GM12878 (cell line): Measurements from ENCODE around the gene DLGAP3.

Source experiments
- CTCF ChIP-seq, 3 experiments: IDR thresholded peaks in 2 of 3; conservative IDR thresholded peaks in 1 of 3; 2 replicates each; pipeline ENCODE4 v1.5.1; 2011; ENCODE audit warnings: low read depth in 3 of 3, low read length in 3 of 3, mild to moderate bottlenecking in 3 of 3, control low read depth in 2 of 3, moderate library complexity in 2 of 3, inconsistent platforms in 1 of 3, mixed read lengths in 1 of 3; ENCODE audit not compliant: control insufficient read depth in 2 of 3, insufficient read depth in 1 of 3; ENCODE audit errors: extremely low read depth in 1 of 3
- EP300 ChIP-seq, 2 experiments: fragments of 150-350 bp in 1 of 2; IDR thresholded peaks; 2 replicates each; pipeline ENCODE4 v1.6.1; 2011 to 2012; ENCODE audit warnings: low read depth in 2 of 2, low read length in 2 of 2, borderline replicate concordance in 1 of 2, improper control_type of control experiment in 1 of 2, inconsistent platforms in 1 of 2; ENCODE audit not compliant: control insufficient read depth in 1 of 2
- HDGF ChIP-seq: fragments of 450-650 bp; IDR thresholded peaks from 2 replicates; pipeline ENCODE4 v1.6.1; 2016; ENCODE audit warnings: antibody characterized with exemption
- POLR2A ChIP-seq: IDR thresholded peaks from 2 replicates; pipeline ENCODE4 v1.6.1; 2011; ENCODE audit warnings: low read depth, mild to moderate bottlenecking, low read length
- USF2 ChIP-seq: IDR thresholded peaks from 2 replicates; pipeline ENCODE4 v1.6.1; 2011; ENCODE audit warnings: low read depth, low read length, improper control_type of control experiment, borderline replicate concordance

- TF ChIP-seq USF2 (no peak), HDGF (no peak), EP300 (IDR thresholded peaks at IDR 0.05; ENCODE audit: borderline replicate concordance in 1 of 2, control insufficient read depth in 1 of 2, low read depth in 2 of 2, low read length in 2 of 2) (no peak), CTCF (IDR thresholded peaks at IDR 0.05 in 2 of 3, conservative IDR thresholded peaks at IDR 0.05 in 1 of 3; ENCODE audit: control insufficient read depth in 2 of 3, extremely low read depth in 1 of 3, insufficient read depth in 1 of 3, low read depth in 3 of 3, low read length in 3 of 3) (no peak), POLR2A (no peak)
Measured at GRCh38 chr1:34863501-34863900, 65.9 kb downstream of the DLGAP3 start.
